Mammary epithelial cell (primary cell): ENCODE data around the gene PTGIS.

Experiments used
- EZH2 ChIP-seq: IDR thresholded peaks from 2 replicates; pipeline ENCODE4 v1.6.1; 2012; ENCODE audit warnings: low read length, inconsistent platforms, borderline replicate concordance
- TF ChIP-seq, protein P1 (sequence below), 2 donors: IDR thresholded peaks in 1 of 2; conservative IDR thresholded peaks in 1 of 2; 2 replicates each; pipeline ENCODE4 v1.5.1; 2011 to 2012; ENCODE audit warnings: inconsistent platforms in 2 of 2, low read length in 2 of 2, mild to moderate bottlenecking in 2 of 2, control low read depth in 1 of 2, low read depth in 1 of 2; ENCODE audit not compliant: insufficient read depth in 1 of 2; ENCODE audit errors: extremely low read depth in 1 of 2

GRCh38 chr20:49475292-49476015 is 92.5 kb downstream of the PTGIS start:
- TF ChIP-seq EZH2, result no peak
- TF ChIP-seq, protein P1, sequence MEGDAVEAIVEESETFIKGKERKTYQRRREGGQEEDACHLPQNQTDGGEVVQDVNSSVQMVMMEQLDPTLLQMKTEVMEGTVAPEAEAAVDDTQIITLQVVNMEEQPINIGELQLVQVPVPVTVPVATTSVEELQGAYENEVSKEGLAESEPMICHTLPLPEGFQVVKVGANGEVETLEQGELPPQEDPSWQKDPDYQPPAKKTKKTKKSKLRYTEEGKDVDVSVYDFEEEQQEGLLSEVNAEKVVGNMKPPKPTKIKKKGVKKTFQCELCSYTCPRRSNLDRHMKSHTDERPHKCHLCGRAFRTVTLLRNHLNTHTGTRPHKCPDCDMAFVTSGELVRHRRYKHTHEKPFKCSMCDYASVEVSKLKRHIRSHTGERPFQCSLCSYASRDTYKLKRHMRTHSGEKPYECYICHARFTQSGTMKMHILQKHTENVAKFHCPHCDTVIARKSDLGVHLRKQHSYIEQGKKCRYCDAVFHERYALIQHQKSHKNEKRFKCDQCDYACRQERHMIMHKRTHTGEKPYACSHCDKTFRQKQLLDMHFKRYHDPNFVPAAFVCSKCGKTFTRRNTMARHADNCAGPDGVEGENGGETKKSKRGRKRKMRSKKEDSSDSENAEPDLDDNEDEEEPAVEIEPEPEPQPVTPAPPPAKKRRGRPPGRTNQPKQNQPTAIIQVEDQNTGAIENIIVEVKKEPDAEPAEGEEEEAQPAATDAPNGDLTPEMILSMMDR (conservative IDR thresholded peaks at IDR 0.05 in 1 of 2, IDR thresholded peaks at IDR 0.05 in 1 of 2; ENCODE audit: extremely low read depth in 1 of 2, insufficient read depth in 1 of 2, low read depth in 1 of 2, low read length in 2 of 2), result no peak
